Measurements from ENCODE around the gene GP5. TPM values are rescaled to one million over a fixed set of nuclear protein-coding genes. Genes with fewer than 3 reads are reported as not detected.

Gene GP5
- total RNA-seq, 2 donors from 2014 or later = 0.06 to 0.21 TPM

DNA sequence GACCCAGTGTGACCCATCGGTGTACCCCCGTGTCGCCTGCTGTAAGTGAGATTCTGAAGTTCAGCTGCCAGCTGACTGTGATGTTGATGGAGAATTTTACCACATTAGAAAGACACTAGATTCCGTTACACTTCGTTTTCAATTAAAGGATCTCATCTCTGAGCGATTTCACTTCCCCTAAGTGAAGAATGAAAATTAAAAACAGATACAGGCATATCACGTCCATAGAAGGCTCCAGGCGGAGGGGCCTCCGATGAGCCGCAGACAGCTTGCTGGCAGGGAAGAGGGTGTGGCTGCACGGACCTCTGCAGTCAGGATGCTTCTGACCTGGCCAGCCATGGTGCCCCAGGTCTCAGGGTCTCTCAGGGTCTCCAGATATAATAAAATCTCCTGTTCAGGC lies 41.4 kb downstream of the GP5 start:
- no peak for ATAC-seq
- intact Hi-C loops (cut with DNase I) = no loop called here

GRCh38 chr3:194355379-194355778 lies 43.7 kb downstream of the GP5 start:
- no peak for DNase-seq
- no peak for ATAC-seq
- intact Hi-C loops (cut with DNase I) = no loop called here

More for the DNA sequence above, 41.4 kb downstream of the GP5 start:
- DNase-seq = no peak

- DNase-seq = no peak
- intact Hi-C loops (cut with DNase I) = no loop called here
- no peak for ATAC-seq
These were observed 44.8 kb downstream of the GP5 start for GRCh38 chr3:194354315-194354714.

DNA sequence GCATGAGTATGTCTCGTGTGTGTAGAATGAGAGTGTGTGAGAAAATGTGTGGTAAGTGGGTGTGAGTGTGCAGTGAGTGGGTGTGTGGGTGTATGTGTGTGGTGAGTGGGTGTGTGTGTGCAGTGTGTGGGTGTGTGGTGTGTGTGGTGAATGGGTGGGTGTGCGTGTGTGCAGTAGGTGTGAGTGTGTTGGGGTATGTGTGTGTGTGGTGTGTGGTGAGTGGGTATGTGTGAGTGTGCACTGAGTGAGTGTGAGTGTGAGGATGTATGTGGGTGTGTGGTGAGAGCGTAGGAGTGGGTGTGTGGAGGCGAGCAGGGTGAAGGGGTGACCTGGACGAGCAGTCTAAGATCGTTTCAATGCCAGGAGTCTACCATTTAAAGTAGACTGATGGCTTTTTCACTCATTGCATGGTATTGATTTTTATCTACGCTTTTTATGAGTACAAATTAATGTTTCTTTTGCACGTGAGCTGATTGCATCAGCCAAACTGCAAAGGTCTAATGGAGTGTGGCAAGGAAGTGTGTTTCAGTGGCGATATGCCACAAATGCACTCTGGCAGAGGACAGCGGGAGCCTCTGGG lies 46.3 kb downstream of the GP5 start:
- DNase-seq (no peak), ATAC-seq (no peak)
- intact Hi-C loops (cut with DNase I) = no loop called here

- intact Hi-C loops (cut with DNase I) = no loop called here
- DNase-seq (no peak), ATAC-seq (no peak)
These were observed 47.0 kb downstream of the GP5 start for GRCh38 chr3:194351952-194352536.

DNA sequence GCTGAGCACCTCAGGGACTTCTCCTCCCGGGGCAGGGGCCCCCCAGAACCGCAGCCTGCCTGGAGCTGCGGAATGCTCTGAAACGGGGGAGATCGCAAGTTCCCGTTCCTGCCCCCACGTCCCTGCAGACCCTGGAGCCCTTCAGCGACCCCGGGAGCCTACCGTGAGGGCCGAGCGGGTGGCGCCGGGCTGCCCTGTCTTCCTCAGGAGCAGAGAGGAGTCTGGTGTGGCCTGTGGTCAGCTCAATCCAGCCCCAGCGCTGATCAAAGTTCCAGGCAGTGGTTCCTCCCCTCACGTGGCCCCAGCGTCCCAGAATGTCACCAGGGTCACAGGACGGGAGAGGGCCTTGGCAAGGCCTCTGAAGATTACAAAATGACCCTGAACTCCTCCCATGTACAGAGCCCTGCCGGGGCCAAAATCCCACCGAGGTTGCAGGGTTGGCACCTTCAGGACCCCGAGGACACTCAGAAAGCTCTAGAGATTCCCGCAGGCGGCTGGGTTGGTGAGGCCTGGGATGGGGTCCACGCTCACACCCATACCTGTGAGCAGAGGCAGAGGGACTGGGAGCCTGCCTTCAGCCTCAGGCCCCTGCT lies 47.9 kb downstream of the GP5 start, which contains the start of gene CPN2:
Gene CPN2 (minus strand): TSS at position 249 of the 593 bp plus-strand sequence. CDS start 8,626 bp downstream, outside the sequence.
- intact Hi-C loops (cut with DNase I) = no loop called here
- ATAC-seq = no peak
- no peak for DNase-seq

DNA sequence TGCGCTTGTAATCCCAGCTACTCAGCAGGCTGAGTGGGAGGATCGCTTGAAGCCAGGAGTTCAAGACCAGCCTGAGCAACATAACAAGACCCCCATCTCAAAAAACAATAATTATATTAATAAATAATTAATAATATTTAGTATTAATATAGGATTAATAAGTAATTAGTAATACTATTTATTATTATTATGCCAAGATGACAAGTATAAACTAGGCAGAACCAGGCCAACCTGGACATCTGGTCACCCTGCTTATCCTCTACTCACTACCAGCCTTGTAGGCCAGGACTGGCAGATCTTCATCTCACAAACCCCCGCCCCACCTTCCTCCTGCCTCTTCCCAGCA lies 48.4 kb downstream of the GP5 start:
- intact Hi-C loops (cut with DNase I) = no loop called here
- no peak for ATAC-seq

GRCh38 chr3:194348354-194348753 lies 50.7 kb downstream of the GP5 start:
- intact Hi-C loops (cut with DNase I) = loop anchor here in 1 of 2 donors (10.0 kb wide), 1 partner anchor 674 kb away; no protein-coding TSS in a partner anchor
- no peak for ATAC-seq

More for the DNA sequence above, 48.4 kb downstream of the GP5 start:
- DNase-seq = no peak

GRCh38 chr3:194346621-194347020 lies 52.4 kb downstream of the GP5 start:
- intact Hi-C loops (cut with DNase I) = loop anchor here in 1 of 2 donors (10.0 kb wide), 1 partner anchor 672 kb away; no protein-coding TSS in a partner anchor
- ATAC-seq (no peak), DNase-seq (no peak)

More at GRCh38 chr3:194348354-194348753, 50.7 kb downstream of the GP5 start:
- no peak for DNase-seq

DNA sequence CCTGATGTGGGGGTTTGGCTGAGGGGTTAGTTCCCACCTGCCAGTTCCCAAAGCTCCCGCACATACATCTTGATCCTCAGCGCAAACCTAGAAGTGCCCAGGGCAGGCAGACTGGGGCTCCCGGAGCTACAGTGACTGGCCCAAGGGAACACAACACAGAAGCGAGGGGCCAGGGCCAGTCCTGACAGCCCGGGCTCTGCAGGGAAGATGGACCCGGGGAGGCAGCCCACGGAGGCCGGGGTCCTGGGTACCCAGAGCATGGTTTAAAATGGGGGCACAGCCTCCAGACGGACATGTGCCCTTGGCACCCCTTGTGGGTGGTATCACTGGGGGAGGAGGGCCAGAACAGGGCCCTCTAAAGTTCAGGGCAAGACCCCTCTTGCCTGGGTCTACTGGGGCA lies 53.0 kb downstream of the GP5 start:
- no peak for DNase-seq
- no peak for ATAC-seq
- intact Hi-C loops (cut with DNase I) = loop anchor here in 1 of 2 donors (10.0 kb wide), 1 partner anchor 671 kb away; no protein-coding TSS in a partner anchor

Other genes with a start within 250 kb of the GP5 start
- not detected for gene CPN2, start 47.9 kb downstream of the GP5 start, total RNA-seq
- gene LRRC15, start 29.5 kb downstream of the GP5 start, total RNA-seq = under 1 TPM; 0.18 to 0.74 TPM
- gene ATP13A3, start 87.7 kb upstream of the GP5 start, total RNA-seq = 100 to 1,000 TPM in 1 of 2 donors, 10 to 100 TPM in 1; 86.7 to 182 TPM
- 10 to 100 TPM in 1 of 2 donors, 1 to 10 TPM in 1; 5.6 to 12.1 TPM for gene TMEM44, start 234.2 kb upstream of the GP5 start, total RNA-seq

Measured in left cardiac atrium (tissue), 4 donors.